Spinal cord (tissue), 10 donors: ENCODE measurements around the gene NUTM2B. TPM values are rescaled to one million over a fixed set of nuclear protein-coding genes. Genes with fewer than 3 reads are reported as not detected.
"Not testable (repeated sequence)": the region's sequence is repeated elsewhere in the genome, so short reads cannot be mapped to it uniquely, and the experiment has no call there.

Source experiments
- DNase-seq, 6 donors: peaks; one replicate each; pipeline versions ENCODE4 v3.0.0 to v3.0.0-alpha.2; 2013 to 2015; ENCODE audit warnings: low spot score in 6 of 6, low read depth in 4 of 6
- H3K27ac ChIP-seq: one replicate; pipeline ENCODE4 v1.5.1; 2013; ENCODE audit warnings: low read depth, low read length, control low read depth
- H3K27me3 ChIP-seq: one replicate; pipeline ENCODE4 v1.6.1; 2013; ENCODE audit warnings: low read length; ENCODE audit not compliant: control insufficient read depth, insufficient read depth
- H3K36me3 ChIP-seq: one replicate; pipeline ENCODE4 v1.6.1; 2013; ENCODE audit warnings: low read length; ENCODE audit not compliant: control insufficient read depth, insufficient read depth
- H3K4me1 ChIP-seq: one replicate; pipeline ENCODE4 v1.6.1; 2013; ENCODE audit warnings: low read length; ENCODE audit not compliant: control insufficient read depth, insufficient read depth
- H3K4me3 ChIP-seq: one replicate; pipeline ENCODE4 v1.5.1; 2013; ENCODE audit warnings: low read depth, low read length, control low read depth
- H3K9me3 ChIP-seq: one replicate; pipeline ENCODE4 v1.6.1; 2013; ENCODE audit warnings: low read length; ENCODE audit not compliant: control insufficient read depth, insufficient read depth
- WGBS: methylation state at CpG from one replicate; pipeline ENCODE4 v1.1.5; 2013; ENCODE audit warnings: missing lambda C conversion rate; ENCODE audit not compliant: insufficient coverage; 5-methylcytosine and 5-hydroxymethylcytosine counted together
- polyA plus RNA-seq, 2 donors: library from polyadenylated mRNA; unstranded; fragments of 120-200 nt; gene quantifications; one replicate each; pipeline ENCODE4 v1.2.1, GENCODE V29; 2013; ENCODE audit not compliant: insufficient read length in 2 of 2
- total RNA-seq, 2 donors: library from RNA; depleted of rRNA in 1 of 2; stranded (reverse); fragments of 120-200 nt in 1 of 2; fragments of >200 nt in 1 of 2; gene quantifications; one replicate each; pipeline versions ENCODE4 v1.2.3 to v1.2.4, GENCODE V29; 2013 to 2014
- donor health status: healthy.

NUTM2B gene
- total and polyA plus RNA-seq, 4 donors: 0.20 to 7.5 (median 3.2) TPM

GRCh38 chr10:79686595-79686994 lies 16.4 kb upstream of the NUTM2B start:
- H3K9me3 ChIP-seq, H3K4me3 ChIP-seq, H3K4me1 ChIP-seq, H3K27me3 ChIP-seq, H3K27ac ChIP-seq, DNase-seq: not testable (repeated sequence)
- peaks cover 24% of the 10 kb centered on the region for H3K36me3 ChIP-seq
- 94% methylated on average over 2 of the region's 4 CpGs for WGBS

DNA sequence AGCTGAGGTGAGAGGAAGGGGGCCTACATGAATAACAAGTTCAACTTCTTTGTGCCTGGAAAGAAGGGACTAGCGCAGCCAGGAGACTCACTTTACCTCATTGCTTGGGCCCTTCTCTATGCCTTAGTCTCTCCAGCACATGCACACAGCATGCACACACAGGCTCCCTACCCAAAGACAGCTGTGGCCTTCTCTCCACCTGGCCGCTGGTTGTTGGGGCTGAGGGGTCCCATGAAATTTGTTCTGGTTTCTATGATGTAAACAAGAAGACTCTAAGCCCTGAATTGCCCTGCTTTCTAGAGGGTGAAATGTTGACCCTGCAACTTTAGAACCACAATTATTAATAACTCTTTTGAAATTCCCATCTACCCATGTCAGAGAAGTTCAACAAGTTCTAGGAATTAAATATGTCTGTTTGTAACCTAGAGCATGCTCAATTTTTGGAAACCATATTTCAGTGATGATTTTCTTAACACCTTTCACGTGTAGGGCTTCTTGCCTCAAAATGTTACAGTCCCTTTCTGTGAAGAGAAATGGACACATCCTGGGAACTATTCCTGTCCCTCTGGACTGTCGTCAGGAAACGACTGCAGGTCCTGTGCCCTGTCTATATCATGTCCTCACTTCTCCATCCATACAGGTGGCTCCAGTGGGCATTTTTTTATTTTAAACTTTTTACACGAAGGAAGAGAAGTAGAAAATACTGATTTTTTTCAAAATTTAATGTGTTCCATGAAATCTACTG lies 15.4 kb upstream of the NUTM2B start:
- not testable (repeated sequence) for H3K27ac ChIP-seq, H3K4me1 ChIP-seq
- WGBS: 90% methylated on average over 2 of the region's 6 CpGs

DNA sequence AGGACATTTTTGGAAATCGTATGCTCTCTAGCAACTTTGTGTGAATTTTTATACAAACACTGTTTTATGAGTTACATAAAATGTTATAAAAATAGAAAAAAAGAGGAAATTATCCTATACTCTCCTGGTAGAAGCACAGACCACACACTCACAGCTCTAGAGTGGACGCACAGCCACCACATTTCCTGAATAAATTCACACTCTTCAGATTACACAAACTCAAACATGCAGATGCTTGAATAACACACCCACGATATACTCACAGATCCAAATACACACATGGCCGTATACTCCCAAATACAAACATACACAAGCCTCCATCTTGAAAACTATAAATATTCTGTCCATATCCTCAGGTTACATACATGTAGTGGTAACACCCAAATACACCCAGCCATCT lies 14.2 kb upstream of the NUTM2B start:
- H3K4me1 ChIP-seq, H3K9me3 ChIP-seq, H3K27me3 ChIP-seq, H3K27ac ChIP-seq, H3K4me3 ChIP-seq, DNase-seq: not testable (repeated sequence)
- 88% methylated on average over 2 of the region's 4 CpGs for WGBS
- peaks cover 15% of the 10 kb centered on the region for H3K36me3 ChIP-seq

More for the DNA sequence above, 15.4 kb upstream of the NUTM2B start:
- DNase-seq, H3K27me3 ChIP-seq, H3K9me3 ChIP-seq, H3K4me3 ChIP-seq: not testable (repeated sequence)
- peaks cover 24% of the 10 kb centered on the region for H3K36me3 ChIP-seq

GRCh38 chr10:79696596-79696995 lies 6.4 kb upstream of the NUTM2B start:
- H3K4me1 ChIP-seq, DNase-seq, H3K27me3 ChIP-seq, H3K36me3 ChIP-seq, H3K4me3 ChIP-seq, H3K9me3 ChIP-seq, H3K27ac ChIP-seq: not testable (repeated sequence)
- no CpG with 5 or more reads among the region's 6 CpGs for WGBS

DNA sequence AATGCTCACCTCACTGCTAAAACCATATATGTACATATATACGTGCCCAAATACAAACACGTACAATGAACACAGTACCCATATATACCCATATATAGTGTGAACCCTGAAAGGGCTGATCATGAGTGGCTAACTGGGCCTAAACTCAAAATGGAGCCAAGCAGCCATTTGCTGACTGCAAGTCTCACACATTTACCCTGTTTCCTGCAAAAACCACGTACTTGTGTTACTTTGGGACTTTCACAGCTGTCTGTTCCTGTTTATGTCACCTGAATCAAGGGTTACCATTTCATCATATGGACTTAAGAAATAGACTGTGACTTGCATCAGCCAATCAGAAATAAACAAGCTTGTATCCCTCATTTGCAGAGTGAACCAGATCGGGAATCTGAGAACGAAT lies 5.9 kb upstream of the NUTM2B start:
- not testable (repeated sequence) for H3K4me3 ChIP-seq, H3K27me3 ChIP-seq, H3K4me1 ChIP-seq, H3K36me3 ChIP-seq, H3K9me3 ChIP-seq, DNase-seq, H3K27ac ChIP-seq
- no CpG with 5 or more reads among the region's 5 CpGs for WGBS

DNA sequence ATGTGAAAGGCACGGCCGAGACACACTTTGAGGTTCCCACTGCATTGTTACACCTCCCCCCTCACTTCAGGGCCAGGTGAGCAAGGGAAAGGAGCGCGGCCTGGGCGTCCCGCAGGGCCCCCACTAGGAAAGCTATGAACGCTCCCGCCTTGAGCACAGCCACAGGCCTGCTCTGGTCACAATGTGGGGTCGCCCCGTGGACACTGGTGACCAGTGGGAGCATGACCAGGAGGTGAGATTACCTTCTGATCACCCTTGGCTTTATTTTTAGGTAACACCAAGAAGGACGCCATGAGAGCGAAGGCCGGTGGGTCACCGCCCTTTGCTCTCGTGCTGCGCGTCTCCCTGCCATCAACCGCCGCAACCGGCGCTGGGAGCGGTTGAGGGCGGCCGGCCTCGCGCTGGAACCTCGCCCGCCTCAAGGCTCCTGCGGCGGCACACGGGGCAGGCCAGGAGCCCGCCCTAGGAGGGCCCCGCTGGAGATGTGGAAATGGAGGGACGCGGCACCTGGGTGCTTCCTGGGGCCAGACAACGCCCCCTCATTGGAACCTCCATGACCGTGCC lies 2.6 kb upstream of the NUTM2B start:
- DNase-seq, H3K4me3 ChIP-seq, H3K27me3 ChIP-seq, H3K4me1 ChIP-seq, H3K27ac ChIP-seq, H3K36me3 ChIP-seq, H3K9me3 ChIP-seq: not testable (repeated sequence)
- 87% methylated on average over 12 of the region's 37 CpGs for WGBS

GRCh38 chr10:79707017-79707416 lies 4.0 kb downstream of the NUTM2B start:
- not testable (repeated sequence) for H3K4me3 ChIP-seq, H3K4me1 ChIP-seq, H3K36me3 ChIP-seq, DNase-seq, H3K27me3 ChIP-seq, H3K27ac ChIP-seq, H3K9me3 ChIP-seq
- WGBS: no CpG with 5 or more reads among the region's 8 CpGs

- H3K4me3 ChIP-seq, H3K4me1 ChIP-seq, DNase-seq, H3K27ac ChIP-seq, H3K9me3 ChIP-seq, H3K27me3 ChIP-seq, H3K36me3 ChIP-seq: not testable (repeated sequence)
- WGBS: no CpG with 5 or more reads among the region's 3 CpGs
Observed at GRCh38 chr10:79714976-79715375, 11.9 kb downstream of the NUTM2B start.

DNA sequence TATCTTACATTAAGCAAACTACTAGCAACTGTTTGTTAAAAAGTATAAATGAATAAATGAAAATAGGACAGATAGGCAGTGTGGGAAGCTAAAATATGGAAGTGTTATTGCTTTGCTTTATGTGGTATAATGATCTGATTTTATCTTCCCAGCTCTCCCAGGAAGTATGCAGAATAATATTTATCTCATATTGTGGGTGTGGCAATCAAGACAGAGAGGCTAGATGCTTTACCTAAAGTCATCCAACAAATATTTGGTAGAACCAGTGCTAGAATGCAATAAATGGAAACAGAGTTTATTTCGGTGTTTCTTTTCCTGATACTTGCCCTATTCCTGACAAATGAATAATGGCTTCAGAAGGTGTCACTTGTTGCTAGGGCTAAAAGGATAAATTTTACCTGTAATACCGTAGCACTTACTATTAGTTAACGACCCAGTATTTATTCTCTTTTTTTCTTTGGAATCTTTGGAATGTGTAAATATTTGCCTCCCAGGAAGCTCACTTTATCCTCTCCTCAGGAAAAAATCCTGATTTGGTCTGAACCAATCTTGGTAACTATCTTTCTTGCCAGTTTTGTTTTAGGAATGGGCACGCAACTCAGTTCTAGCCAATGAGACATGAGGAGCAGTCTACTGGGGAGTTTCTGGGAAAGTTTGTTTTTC lies 14.0 kb downstream of the NUTM2B start:
- not testable (repeated sequence) for H3K36me3 ChIP-seq, H3K27ac ChIP-seq, H3K4me1 ChIP-seq, H3K9me3 ChIP-seq, H3K27me3 ChIP-seq, DNase-seq, H3K4me3 ChIP-seq
- no CpG with 5 or more reads among the region's 4 CpGs for WGBS

- H3K4me3 ChIP-seq, H3K36me3 ChIP-seq, H3K27me3 ChIP-seq, H3K27ac ChIP-seq, DNase-seq, H3K9me3 ChIP-seq, H3K4me1 ChIP-seq: not testable (repeated sequence)
- WGBS: no CpG with 5 or more reads among the region's 4 CpGs
Observed at GRCh38 chr10:79720000-79720399, 17.0 kb downstream of the NUTM2B start.
